ENCODE results near the gene DUS1L.

The DUS1L gene

GRCh38 chr17:82100502-82101298 is 35.1 kb upstream of the DUS1L start:
- no peak for DNase-seq (ENCODE audit: low spot score)

DNA sequence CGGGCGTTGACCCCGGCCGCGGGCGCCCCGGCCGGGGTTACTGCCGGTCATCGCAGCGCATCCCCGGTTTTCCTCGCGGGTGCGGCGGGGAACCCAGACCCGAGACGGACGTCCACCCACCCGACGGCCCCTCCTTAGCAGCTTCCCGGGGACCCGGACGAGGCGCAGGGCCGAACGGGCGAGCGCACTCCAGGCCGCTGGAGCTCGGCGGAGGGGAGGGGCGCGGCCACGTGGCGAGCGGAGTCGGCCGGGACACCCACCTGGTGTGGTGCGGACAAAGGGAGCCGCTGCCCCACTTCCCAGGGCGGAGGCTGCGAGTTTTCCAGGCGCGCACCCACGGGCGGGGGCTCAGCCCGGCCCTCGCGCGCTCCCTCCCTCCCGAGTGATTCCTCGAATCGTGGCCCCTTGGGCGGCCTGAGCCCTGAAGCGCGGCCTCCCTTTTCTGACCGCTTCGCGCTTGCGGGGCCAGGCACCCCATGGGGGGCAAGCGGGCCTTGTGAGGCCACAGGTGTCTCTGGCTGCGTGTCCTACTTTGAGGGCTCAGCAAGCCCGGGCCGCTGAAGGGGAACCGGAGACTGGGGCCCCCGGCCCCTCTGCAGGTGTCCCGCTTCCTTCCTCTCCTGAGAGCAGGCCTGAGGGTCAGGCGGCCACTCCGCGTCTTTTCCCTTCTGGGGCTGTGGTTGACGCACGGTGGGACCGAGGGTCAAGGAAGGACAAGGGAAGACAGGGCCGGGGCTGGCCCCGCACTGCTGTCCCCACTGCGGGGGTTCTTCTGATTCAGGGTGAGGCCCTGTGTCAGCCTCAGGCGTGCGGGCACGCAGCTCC is 33.5 kb upstream of the DUS1L start:
- DNase-seq (ENCODE audit: low spot score), result no peak

- peak; percentile 93 for DNase-seq (ENCODE audit: low spot score)
Observed at GRCh38 chr17:82098169-82098938, 32.8 kb upstream of the DUS1L start, which contains the start of gene FASN. TSS of gene FASN (minus strand) at chr17:82098236. CDS start at chr17:82096445, 1,791 bp downstream.

DNA sequence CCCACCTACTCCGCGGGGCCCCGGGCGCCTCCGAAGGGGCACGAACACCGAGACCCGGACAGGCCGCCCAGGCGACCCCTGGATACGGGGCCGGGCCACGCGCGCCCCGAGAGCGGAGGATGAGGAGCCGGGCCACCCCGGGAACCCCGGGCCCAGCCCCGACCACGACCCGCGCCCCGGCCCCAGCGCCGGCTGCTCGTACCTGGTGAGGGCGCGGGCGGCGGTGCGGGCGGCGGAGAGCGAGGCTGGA is 32.2 kb upstream of the DUS1L start:
- DNase-seq (ENCODE audit: low spot score), result no peak

DNA sequence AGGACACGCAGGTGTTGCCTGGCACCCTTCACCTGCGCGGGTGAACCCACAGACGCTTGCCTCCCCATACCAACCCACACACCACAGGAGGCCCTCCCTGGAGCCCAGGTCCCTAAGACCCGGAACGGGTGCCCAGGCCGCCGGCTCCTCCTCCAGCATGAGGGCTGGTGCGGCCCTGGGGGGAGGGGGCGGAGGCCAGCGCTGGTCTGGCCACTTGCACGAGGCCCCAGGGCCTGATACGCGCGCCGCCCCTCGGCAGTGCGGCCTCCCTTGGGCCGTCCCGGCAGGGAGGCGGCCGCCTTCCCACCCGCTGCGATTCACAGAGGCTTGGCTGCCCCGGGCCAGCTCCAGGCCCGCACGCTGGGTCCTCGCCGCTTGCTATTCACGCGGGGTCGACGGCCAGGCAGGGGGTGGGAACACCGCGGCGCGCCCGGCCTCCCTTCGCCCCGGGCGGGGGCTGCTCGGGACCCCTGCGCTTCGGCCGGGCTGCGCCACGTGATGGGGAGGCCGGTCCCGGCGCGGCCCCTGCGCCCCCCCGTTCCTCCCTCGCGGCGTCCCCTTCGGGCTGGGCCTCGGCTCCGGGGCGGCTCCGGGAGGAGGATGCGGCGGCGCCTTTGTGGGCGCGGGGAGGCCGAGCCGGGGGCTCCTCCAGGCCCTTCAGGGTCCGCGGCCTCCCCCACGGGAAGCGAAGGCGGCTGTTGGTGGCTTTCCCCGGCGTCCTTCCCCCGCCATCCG is 31.7 kb upstream of the DUS1L start:
- peak; percentile 31 for DNase-seq (ENCODE audit: low spot score)

GRCh38 chr17:82096709-82097183 is 31.1 kb upstream of the DUS1L start:
- no peak for DNase-seq (ENCODE audit: low spot score)

DNA sequence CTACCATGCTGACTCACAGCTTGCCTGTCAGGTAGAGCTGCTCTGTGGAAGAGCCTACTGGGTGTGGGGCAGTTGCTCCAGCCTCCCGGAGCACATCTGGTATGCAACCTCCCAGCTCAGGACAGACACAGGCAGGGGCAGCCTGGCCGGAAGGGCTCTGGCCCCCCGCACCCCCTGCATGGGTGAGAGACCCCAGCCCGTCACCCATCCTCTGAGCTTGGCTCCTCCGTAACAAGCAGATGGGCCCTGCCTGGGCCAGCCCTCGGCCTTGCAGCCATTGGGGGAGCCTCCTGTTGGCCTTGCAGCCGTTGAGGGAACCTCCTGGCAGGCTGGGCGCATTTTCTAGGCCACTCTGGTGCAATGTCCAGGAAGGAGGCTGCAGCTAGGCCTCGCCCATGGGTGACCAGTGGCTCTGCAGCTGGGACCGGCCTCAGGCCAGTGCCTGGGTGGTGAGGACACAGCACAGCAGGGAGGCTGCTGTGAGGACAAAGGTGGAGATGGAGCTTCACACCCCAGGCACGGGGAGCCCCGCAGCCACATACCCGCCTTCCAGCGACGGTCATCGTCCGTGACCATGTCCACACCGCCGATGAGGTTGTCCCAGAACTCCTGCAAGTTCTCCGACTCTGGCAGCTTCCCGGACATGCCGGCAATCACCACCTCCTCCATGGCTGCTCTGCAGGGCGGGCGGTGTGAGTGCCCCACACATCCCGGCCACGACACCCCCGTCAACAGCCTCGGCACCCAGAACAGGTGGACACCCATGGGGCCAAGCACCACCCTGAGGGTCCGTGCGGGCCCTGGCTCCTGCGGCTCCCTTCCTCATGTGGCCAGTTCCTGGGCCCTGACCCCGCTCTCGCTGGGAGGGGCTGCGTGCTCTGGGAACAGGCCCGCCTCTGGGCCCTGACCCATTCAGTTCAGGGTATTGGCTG is 30.4 kb upstream of the DUS1L start:
- DNase-seq (ENCODE audit: low spot score), result no peak

- DNase-seq (ENCODE audit: low spot score), result no peak
Observed at GRCh38 chr17:82094931-82095776, 29.6 kb upstream of the DUS1L start.

GRCh38 chr17:82092995-82093751 is 27.6 kb upstream of the DUS1L start:
- no peak for DNase-seq (ENCODE audit: low spot score)

GRCh38 chr17:82092628-82092994 is 27.0 kb upstream of the DUS1L start:
- DNase-seq (ENCODE audit: low spot score), result no peak

DNA sequence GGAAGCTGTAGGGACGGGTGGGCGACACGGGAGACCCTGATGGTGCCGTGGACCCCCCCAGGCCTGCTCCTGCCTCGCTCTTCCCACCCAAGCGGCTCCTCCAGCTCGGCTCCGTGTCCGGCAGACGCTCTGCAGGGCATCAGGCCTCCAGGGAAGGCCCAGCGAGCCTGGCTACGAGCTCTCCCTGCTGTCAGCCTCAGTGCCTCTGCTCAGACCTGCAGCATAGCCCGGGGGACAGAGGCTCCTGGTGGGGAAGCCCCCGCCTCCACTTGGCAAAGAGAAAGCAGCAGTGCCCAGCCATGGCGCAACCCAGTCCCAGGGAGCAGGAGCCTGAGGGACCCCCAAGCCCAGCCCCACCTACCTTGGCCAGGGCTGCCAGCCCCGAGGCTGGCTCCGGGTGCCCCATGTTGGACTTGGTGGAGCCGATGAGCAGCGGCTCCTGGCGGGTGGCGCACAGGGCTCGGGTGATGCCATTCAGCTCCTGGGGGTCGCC is 26.5 kb upstream of the DUS1L start:
- DNase-seq (ENCODE audit: low spot score), result no peak

DNA sequence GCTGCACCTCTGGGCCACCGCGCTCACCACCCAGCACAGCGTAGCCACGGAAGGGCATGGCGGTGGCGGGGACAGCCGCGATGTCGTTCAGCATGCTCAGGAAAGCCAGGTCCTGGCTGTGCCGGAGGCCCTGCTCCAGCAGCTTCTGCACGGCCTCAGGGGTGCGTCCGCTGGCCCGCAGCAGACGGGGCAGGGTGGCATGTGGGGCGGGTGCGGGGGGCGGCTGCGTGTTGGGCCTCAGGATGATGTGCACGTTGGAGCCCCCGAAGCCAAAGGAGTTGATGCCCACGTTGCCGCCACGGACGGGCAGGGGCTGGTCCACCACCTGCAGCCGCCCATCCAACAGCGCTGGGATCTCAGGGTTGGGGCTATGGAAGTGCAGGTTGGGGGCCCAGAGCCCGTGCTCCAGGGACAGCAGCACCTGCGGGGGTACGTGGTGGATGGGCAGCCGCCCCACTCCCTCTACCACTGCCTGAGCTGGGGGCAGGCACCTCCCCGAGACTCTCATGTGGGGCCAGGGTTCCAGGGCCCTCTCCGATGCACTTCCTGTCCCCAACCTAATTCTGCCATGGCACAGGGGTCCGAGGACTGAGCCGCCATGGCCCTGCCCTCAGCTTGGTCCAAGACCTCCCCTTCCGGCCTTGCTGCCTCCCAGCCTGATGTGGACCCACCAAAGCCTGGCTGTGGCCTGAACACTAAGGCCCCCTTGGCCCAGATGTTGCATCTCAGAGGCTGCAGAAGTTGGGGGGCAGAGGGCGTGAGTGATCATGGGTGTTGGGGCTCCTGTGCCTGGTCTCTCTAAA is 25.9 kb upstream of the DUS1L start:
- DNase-seq (ENCODE audit: low spot score), result no peak

DNA sequence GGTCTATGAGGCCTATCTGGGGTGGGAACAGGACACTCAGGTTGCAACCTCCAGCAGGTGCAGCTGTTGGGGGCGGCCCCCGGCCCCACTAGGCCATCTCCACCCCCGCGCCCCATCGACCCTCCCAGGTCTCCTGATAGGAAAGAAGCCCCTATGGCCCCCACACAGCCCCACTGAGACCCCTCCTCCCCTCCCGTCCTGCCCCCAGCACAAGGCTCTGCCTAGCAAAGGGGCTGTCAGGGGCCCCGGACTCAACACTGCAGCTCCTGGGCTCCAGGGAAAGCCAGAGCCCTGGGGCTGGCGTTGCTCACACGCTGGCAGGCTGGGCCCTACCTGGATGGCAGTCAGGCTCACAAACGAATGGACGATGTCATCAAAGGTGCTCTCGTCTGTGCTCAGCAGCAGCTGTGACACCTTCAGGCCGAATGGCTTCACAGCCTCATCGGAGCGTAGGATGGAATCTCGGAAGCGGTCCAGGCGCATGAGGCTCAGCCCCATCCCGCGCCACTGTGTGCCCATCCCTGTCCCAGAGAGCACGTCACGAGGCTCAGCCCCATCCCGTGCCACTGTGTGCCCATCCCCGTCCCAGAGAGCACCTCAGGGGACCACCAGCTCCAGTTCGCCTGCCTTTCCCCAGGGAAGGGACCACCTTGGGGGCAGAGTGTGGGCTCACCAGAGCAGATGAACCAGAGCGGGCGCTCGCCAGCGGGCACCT is 25.1 kb upstream of the DUS1L start:
- DNase-seq (ENCODE audit: low spot score), result no peak

GRCh38 chr17:82089723-82090548 is 24.3 kb upstream of the DUS1L start:
- DNase-seq (ENCODE audit: low spot score), result no peak

GRCh38 chr17:82088838-82089722 is 23.5 kb upstream of the DUS1L start:
- no peak for DNase-seq (ENCODE audit: low spot score)
